NCI-H226 (cell line): ENCODE data around the gene CDK16.
A peak's percentile ranks its signal among the peaks of the same experiment; 100 is the strongest.

ENCODE experiments used
- DNase-seq: peaks from one replicate; pipeline ENCODE4 v3.0.0-alpha.2; 2015

The CDK16 gene

DNA sequence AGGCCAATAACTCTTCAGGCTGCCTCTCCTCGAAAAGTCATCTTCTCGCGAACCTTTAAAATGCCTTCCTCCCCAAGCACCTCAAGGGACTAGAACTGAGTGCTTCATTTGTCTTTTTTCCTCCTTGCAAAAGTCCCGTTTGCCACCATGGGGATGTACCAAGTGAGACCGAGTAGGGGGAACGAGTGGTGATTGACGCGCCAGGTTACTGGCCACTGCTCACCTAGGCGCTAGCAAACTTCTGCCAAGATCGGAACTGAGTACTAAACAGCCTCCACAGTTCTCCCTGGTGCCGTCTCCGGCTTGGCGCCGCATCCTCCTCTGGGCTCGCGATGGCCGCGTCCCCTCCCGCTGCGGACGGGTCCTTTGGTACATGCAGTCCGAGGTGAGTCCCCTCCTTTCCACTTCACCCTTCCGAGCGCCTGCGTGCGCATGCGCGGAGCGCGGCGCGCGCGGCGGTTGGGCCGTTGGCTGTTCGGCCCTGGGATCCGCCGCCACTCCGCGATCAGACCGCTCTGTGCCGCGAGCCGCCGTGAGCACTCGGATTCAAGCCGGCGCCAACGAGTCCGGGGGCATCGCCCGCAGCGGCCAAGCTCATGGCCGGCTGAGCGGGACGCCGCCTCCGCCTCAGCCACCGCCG lies at the start of gene CDK16:
Gene CDK16 (plus strand): TSS at position 402 of the 640 bp plus-strand sequence. CDS start 4,877 bp downstream, outside the sequence.
- DNase-seq, result peak; percentile 56

DNA sequence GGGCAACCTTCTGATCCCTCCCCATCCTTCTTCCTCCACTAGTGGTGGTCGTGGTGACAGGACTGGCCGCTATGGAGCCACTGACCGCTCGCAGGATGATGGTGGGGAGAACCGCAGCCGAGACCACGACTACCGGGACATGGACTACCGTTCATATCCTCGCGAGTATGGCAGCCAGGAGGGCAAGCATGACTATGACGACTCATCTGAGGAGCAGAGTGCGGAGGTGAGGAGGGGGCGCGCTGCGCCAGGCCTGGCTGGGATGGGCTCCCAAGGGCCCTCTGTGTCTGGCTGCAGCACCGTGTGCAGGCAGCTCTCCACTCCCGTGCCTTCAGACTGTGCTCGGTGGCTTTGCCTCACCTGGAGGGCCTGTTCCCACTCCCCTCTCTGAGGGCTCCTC lies 49.2 kb upstream of the CDK16 start:
- DNase-seq, result no peak

DNA sequence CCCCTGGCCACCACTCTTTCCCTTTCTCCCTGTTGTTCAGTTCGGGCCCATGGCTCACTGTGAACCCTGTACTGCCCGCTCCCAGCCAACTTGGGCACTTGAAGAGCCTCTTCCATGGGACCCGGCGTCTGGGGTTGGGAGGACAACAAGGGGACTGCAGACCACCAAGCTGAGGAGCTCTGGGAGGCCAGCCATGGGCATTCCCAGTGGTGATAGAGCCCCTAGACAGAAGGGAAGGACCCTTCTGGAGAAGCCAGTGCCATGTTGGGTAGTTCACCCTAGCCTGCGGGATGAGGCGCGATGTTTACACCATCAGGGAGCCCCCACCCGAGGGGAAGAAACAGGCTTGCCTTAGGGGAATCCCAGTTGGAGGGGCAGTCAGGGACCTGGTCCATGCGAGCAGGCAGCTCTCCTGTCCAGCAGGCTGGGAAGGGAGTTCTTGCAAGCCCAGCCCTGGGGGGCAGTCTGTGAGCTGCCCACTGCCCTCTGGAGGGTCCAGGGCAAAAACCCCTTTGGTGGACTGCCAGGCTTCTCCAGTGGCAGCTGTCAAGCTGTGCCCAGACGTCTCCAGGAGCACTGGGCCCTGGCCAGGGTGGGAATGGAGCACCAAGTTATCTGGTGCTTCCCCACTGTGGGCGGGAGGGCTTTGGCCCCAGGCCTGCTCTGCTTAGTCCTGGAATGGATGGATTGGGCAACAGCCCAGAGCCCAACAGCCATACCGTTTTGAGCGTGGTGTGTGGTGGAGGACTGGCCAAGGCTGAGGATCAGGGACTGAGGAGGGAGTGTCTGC lies 48.6 kb upstream of the CDK16 start:
- peak; percentile 42 for DNase-seq

DNA sequence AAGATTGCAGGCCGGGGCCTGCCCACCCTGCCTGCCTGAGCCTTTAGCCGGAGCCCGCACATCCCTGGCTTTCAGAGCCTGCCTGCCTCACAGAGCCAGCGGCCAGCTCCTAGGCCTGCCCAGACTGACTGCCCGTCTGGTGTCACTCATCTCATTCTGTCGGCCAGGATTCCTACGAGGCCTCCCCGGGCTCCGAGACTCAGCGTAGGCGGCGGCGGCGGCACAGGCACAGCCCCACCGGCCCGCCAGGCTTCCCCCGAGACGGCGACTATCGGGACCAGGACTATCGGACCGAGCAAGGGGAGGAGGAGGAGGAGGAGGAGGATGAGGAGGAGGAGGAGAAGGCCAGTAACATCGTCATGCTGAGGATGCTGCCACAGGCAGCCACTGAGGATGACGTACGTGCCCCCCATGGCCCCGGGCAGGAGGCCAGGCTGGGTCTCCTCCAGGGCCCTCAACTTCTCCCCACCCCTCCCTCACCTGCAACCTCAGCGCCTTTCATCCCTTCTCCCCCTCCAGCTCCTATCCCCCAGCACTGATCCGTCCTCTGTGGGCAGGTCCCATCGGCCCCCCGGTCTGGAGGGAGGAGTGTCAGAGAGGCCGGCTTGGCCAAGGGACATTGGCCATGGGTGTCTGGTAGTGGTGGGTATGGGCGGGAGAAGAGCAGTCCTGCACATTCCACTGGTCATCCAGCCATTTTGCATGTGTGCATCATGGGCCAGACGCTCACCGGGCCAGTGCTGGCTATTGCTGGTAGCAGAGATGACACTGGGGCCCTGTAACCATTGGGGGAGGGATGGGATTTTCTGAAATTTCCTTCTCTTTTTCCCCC lies 47.4 kb upstream of the CDK16 start:
- DNase-seq, result no peak

DNA sequence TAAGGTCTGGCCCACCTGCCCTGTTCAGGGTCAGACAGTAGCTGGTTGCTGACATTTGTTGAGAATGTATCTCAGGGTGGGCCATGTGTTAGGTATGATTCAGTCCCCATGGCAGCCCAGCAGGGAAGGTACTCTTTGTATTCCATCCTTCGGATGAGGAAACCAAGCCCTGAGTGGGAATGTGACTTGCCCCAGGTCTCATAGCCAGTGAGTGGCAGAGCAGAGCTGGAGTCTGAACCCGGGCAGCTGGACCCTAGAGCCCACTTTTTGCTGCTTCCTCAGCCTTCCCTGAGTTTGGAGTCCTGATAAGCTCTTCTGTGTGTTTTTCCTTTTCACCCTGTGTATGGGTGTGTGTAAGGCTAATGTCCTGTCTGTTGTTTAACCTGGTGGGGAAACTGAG lies 46.5 kb upstream of the CDK16 start:
- no peak for DNase-seq

DNA sequence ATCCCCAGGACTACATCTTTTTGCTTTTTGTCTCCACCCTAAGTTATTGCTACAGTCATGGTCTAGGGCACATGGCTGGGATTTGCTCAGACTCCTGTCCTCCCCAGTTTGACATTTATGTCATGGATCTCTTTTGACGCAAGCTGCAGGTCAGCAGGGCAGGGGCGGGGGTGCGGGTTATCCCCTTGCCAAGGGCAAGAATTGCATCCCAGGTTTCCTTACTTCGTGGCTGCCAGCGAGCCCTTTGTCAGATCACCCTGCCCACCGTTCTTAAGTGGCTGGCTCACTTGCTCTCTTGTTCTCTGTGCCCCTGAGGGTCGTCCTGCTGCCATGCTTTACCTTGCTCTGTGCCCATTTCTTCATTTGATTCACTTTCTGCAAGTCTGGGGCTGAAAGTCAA lies 45.9 kb upstream of the CDK16 start:
- no peak for DNase-seq

DNA sequence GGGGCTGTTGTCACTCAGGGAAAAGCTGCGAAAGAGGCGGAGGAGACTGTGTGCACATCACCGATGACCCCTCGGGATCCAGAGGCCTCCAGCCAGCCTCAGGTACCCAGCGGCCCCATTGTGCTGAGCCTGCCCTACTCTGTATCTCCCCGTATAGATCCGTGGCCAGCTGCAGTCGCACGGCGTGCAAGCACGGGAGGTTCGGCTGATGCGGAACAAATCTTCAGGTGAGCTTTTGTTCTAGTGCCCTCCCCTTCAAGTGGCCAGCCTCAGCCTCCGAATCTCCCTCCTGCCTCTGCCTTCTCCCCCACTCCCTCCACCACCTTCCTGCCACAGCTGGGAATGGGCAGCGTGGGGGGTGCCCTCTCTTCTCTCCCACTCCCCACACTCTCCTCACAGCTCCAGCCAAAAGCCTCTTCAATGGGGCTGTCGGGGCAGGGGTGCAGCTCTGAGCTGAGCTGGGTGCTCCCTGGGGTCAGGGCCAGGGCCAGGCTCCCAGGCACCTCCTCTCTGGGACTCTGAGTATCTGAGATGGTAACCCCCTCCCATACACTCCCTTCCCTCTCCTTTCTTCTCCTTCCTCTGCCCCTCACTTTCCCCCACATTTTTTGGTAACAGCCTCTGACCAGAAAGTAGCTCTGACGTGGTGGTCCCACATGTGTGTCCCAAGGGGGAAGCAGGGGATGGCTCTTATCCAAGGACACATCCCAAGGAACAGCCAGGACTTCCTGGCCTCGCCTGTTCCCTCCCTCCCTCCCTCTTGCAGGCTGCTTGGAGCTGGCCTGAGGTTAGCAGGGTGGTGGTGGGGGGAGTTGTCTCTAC lies 45.3 kb upstream of the CDK16 start:
- no peak for DNase-seq

DNA sequence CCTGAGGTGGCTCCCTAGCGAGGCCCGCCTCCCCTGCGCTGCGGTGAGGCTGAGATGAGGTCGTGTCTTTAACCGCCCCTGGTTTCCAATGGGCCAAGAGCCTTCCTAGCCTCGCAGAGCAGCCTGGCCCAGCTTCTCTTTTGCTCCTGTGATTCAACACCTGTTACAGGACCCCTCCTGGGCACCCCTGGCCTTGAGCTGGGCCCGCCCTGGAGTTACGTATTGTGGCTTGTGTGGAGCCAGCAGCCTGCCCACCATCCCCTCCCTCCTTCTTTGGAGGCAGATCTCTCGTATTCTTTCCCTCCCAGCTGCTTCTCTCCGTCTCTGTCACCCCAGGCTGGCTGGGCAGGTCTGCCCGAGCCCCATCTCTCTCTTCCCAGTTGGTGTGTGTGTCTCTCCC lies 44.1 kb upstream of the CDK16 start:
- DNase-seq, result no peak

DNA sequence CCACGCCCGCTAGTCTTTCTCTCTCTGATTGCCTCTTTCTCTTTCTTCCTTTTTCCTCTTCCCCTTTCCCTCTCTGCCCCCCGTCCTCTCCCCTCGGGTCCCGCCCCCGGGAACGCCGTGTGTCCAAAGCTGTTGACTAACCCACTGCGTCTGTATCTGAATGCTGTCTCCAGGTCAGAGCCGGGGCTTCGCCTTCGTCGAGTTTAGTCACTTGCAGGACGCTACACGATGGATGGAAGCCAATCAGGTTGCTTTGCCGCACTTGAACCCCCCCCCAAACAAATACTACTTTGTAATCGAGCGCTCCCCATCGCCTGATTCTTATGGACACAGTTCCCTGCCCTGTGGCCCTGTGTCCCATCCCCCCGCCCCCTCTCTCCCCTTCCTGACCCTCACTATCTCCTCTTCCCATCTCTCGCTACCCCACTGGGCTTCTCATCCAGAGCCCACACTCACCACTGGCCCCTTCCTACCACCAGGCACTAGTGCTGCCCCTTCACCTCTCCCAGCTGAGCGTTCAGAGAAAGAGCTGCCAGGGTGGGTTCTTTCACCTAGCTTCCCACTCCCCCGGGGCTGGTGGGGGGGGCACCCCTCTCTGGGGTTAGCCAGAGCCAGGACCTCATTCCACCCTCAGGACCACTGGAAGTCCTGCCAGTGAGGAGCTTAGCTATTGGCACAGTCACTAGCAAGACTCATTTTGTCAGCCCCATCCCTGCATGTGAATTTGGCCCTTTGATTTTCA lies 43.5 kb upstream of the CDK16 start:
- no peak for DNase-seq

DNA sequence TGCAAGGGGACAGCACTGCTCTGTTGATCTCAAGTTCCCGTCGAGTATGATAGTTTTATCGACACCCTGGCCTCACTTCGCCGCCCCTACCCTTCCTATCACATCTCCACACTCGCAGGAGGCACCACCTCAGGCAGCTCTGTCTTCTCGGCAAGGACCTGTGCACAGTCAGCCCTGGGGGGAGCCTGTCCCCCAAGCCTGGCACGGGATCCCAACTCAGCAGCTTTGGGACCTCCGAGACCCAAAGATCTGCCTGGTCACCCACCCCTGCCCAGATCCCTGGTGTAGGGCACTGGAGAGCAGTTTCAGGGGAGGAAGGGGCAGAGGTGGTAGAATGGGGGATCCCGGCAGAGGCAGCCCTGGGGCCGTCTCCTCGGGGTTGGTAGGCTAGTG lies 42.9 kb upstream of the CDK16 start:
- no peak for DNase-seq

DNA sequence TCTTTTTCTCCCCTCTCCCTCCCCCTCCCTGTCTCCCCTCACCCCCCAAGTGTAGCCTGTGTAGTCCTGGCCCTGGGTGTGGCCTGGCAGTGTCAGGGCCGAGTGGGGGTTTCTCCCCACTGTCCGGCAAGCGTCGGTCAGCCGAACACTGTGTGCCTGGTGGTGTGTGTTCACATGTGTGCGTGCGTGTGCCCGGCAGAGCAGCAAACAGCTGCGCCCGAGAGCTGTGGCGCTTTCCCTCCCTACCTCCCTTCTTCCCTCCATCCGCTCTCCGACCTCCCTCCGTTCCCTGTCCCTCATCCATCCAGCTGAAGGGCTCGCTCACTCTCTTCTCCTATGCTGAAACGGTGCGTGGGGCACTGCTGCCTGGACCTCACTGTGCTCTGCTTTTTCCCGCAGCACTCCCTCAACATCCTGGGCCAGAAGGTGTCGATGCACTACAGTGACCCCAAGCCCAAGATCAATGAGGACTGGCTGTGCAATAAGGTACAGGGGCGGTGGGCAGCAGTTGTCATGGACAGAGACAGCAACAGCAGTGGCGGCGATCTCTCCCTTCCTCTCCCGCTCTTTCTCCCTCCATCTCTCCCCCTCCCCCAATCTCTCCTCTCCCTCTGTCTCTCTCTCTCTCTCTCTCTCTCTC lies 42.3 kb upstream of the CDK16 start:
- no peak for DNase-seq

DNA sequence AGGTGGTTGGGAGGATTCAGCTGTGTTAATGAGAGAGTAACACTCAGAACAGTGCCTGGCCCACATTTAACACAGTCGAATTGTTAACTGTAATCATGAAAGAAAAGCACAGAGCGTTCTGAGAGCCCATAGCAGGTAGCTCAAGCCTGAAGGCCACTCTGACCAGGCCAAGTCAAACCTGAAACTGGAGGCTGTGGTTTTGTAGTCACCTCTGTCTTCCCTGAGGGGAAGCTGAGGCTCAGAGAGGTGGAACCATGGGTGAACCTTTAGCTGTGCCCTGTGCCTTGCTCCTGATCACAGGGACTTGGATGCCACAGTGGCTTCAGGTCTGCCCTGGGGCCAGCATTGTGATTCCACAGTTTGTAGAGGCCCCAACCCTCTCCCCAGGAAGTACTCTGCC lies 41.4 kb upstream of the CDK16 start:
- no peak for DNase-seq

DNA sequence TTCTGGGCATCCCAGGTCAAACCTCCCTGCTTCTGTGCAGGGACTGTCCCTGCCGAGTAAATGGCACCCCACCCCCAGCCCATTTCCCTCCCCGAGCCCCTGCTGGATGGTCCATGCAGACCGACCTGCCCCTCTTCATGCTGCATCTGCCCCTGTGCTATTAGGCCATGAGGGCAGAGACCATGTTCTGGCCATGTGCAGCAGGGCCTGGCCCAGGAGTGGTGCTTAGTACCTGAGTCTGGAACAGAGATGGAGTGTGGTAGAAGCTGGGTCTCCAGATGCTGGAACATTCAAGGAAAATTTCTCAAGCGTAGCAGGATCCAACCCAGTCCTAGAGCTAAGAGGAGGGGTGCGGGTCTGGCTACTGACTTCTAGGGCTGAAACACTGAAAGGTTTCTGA lies 40.1 kb upstream of the CDK16 start:
- DNase-seq, result no peak

DNA sequence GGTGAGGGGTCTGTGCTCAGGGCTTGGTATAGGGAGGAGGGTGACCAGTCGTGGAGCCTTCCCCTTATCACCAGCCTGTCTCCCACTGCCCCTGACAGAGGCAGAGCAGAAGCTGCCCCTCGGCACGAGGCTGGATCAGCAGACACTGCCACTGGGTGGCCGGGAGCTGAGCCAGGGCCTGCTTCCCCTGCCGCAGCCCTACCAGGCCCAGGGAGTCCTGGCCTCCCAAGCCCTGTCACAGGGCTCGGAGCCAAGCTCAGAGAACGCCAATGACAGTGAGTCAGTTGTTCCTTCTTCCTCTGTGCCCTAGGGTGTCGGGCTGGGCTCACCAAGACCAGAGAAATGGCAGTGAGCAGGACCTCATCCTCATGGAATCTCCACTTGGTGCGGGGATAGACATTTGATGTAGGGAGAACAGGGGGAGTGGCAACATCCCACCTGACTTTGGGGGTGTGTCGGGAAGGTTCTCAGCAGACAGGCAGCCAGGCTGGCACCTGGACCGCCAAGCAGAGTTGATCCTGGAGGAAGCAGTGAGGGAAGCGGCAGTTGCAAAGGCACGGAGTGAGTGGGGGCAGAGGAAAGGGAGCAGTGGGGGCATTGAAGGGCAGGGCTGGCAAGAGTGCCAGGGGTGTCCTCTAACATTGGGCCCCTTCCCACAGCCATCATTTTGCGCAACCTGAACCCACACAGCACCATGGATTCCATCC lies 39.1 kb upstream of the CDK16 start:
- no peak for DNase-seq

DNA sequence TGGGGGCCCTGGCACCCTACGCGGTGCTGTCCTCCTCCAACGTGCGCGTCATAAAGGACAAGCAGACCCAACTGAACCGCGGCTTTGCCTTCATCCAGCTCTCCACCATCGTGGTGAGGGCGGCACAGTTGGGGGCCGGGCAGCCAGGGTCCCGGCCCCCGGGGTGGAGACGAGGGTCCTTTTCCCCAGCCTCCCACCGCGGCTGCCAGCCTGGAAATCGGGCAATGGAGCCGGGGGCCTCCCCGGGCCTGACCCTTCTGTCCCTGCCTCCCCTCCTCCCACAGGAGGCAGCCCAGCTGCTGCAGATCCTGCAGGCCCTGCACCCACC lies 38.6 kb upstream of the CDK16 start:
- no peak for DNase-seq

DNA sequence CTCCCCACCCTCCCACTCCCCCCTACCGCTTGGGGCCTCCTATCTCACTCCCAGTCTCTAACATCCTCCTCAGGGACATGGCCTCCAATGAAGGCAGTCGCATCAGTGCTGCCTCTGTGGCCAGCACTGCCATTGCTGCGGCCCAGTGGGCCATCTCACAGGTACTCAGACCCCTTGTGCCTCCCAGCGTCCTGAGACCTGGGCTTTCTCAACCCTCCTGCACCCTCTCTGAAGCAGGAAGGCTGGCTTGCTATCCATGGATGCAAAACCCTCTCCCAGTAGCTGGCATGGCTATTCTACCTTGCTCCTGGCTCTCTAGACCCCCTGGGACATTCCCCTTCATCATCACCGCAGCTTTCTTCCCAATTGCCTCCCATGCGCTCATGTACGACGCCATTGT lies 38.1 kb upstream of the CDK16 start:
- no peak for DNase-seq

DNA sequence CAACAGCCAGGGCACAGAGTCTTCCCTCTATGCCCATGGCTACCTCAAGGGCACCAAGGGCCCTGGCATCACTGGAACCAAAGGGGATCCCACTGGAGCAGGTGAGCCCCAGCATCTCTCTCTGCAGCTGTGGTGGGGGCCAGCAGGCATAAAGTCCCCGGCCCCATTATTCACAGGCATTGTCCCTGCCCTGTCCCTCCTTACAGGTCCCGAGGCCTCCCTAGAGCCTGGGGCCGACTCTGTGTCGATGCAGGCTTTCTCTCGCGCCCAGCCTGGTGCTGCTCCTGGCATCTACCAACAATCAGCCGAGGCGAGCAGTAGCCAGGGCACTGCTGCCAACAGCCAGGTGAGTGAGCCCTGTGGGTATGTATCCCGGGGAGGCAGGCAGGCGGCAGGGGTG lies 37.2 kb upstream of the CDK16 start:
- DNase-seq, result no peak

DNA sequence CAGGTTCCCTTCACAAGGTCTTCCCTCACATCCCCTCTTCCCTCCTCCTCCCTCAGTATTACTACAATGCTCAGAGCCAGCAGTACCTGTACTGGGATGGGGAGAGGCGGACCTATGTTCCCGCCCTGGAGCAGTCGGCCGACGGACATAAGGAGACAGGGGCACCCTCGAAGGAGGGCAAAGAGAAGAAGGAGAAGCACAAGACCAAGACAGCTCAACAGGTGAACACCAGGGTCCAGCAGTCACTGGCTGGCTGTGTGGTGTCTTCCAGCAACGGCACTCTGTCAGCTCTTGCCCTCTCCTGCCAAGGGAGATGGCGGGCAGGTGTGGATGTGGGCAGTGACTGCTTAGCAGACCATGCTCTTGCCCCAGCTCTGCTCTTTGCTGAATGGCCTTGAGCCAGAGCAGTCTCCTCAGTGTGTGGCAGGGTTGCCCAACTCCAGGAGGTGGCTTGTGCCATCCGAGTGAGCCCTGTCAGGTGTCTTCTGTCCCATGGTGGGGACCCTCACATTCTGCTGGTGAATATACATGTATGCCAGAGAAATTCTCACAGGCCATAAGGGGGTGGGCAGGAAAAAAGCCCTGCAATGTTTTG lies 36.3 kb upstream of the CDK16 start:
- no peak for DNase-seq

DNA sequence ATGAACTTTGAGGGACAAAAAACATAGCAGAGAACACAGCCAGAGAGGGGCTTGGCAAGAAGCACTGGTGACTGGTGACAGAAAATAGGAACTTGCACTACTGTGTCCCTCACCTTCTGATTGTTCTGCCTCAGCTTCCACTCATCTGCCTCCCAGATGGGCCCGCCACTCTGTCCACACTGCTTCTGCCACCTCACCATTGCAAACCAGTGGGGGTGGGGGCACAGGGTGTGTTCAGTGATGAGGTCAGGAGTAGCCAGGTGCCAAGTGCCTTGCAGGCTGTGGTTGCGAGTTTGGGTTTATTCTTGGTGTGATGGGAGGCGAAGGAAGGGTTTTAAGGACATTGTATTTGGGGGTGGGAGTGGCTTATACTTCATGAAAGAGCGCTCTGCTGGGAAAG lies 34.0 kb upstream of the CDK16 start:
- no peak for DNase-seq

DNA sequence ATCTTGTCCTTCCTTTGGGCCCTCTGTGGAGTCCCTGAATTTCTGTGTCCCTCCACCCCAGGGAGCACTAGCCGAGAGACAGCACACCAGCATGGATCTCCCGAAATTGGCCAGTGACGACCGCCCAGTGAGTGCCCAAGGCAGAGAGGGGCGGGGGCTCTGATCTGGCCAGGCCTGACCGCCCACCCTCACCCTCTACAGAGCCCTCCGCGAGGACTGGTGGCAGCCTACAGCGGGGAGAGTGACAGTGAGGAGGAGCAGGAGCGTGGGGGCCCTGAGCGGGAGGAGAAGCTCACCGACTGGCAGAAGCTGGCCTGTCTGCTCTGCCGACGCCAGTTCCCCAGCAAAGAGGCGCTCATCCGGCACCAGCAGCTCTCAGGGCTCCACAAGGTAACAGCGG lies 33.2 kb upstream of the CDK16 start:
- DNase-seq, result no peak
